ENCODE results near the gene LRRC56.
A peak's percentile ranks its signal among the peaks of the same experiment; 100 is the strongest.

LRRC56 gene

DNA sequence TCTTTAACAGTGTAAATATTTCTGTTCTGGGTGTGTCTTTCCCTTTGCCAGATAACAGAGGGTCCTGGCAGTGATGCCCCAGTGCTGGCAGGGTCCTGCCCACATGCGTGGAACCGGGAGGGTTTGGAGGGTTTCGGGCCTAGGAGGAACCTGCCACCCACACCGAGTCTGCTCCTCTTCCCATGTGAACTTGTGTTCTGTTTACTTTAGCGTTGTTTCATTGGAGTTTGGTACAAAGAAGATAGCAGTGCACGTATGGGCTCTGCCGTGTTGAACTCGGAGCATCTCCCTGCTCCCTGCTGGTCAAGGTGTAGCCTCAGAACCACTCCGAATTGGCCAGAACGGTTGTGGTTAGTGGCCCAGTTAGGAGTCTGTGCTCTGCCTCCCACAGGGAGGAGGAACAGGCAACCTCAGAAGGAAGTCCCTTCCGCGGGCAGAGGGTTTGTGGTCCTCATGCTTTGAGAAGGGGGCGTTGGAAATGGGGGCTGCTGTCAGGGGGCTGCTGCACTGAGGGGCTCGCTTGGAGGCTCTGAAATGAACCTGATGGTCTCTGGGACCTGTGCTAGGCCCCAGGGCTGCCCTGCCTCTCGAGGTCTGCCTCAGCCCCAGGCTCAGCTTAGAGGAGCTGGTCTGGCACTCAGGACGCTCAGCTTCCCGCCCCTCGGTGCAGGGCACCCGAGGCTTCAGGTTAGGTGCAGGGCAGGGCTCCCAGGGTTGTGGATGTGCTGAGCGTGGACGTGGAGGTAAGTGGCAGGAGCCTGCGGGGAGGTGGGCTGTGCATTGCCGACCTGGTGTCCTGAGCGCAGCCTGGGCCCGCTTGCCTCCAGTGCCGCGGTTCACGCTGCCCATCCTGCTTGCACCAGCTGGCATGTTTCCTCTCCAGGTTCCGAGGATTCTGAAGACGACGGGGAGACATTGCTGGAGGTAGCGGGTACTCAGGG, 49.3 kb downstream of the LRRC56 start:
- CTCF ChIA-PET = interaction anchor here (0.6 to 1.9 kb wide), 4 partner anchors 13 to 140 kb away, joined by 3 to 5 read pairs (median 4); no protein-coding TSS in a partner anchor

DNA sequence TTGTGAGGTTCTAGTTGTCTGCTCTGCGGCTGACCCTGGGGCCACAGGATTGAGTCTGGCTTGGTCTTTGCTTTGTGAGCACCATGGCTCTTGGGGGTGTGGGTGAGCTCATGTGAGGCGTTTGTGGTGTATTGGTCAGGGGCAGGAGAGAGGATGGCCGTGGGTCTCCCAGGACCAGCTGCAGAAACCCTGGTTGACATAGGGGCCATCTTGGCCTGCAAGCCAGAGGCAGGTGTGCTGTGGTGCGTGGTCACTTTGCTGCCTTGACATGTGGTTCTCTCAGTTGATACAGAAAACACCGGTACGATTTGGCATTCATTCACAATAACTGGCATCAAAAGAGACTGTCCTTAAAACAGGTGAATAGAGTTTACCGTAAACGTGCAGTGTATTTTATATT, 50.2 kb downstream of the LRRC56 start:
- H3K27ac Mint-ChIP-seq = peak overlapping the region; percentile 99
- CTCF ChIA-PET = interaction anchor here (0.8 to 1.9 kb wide), 3 partner anchors 9 to 139 kb away, joined by 3 to 5 read pairs (median 4); no protein-coding TSS in a partner anchor
- H3K9me3 Mint-ChIP-seq = no peaks in the 10 kb centered on the region
- H3K36me3 Mint-ChIP-seq = peaks cover 59% of the 10 kb centered on the region
- peaks cover 35% of the 10 kb centered on the region for H3K4me1 Mint-ChIP-seq
- no peak for DNase-seq
- H3K27me3 Mint-ChIP-seq = no peaks in the 10 kb centered on the region
- peak overlapping the region; percentile 60 for H3K4me3 Mint-ChIP-seq

More for the DNA sequence above, 49.3 kb downstream of the LRRC56 start:
- no peak overlapping the region for H3K4me3 Mint-ChIP-seq
- peak overlapping the region; percentile 99 for H3K27ac Mint-ChIP-seq
- no peak for DNase-seq
- H3K9me3 Mint-ChIP-seq = no peaks in the 10 kb centered on the region
- peaks cover 59% of the 10 kb centered on the region for H3K36me3 Mint-ChIP-seq
- H3K27me3 Mint-ChIP-seq = no peaks in the 10 kb centered on the region
- peaks cover 35% of the 10 kb centered on the region for H3K4me1 Mint-ChIP-seq

- Mint-ChIP-seq H3K27me3 (no peaks in the 10 kb centered on the region), H3K9me3 (no peaks in the 10 kb centered on the region), H3K36me3 (peaks cover 62% of the 10 kb centered on the region), H3K27ac (peak overlapping the region; percentile 99), H3K4me1 (peaks cover 35% of the 10 kb centered on the region), H3K4me3 (peak overlapping the region; percentile 60)
- CTCF ChIA-PET = interaction anchor here (0.8 to 1.9 kb wide), 2 partner anchors 10 to 33 kb away, joined by 3 to 5 read pairs; no protein-coding TSS in a partner anchor
- peak; percentile 80 for DNase-seq
These were observed 50.7 kb downstream of the LRRC56 start for GRCh38 chr11:587978-588380.

- H3K4me3 Mint-ChIP-seq = no peak overlapping the region
- no peaks in the 10 kb centered on the region for H3K27me3 Mint-ChIP-seq
- peaks cover 64% of the 10 kb centered on the region for H3K36me3 Mint-ChIP-seq
- H3K9me3 Mint-ChIP-seq = no peaks in the 10 kb centered on the region
- no peak for DNase-seq
- CTCF ChIA-PET = no interaction called here
- no peak overlapping the region for H3K27ac Mint-ChIP-seq
- H3K4me1 Mint-ChIP-seq = peaks cover 35% of the 10 kb centered on the region
These were observed 52.5 kb downstream of the LRRC56 start for GRCh38 chr11:589798-590197.

DNA sequence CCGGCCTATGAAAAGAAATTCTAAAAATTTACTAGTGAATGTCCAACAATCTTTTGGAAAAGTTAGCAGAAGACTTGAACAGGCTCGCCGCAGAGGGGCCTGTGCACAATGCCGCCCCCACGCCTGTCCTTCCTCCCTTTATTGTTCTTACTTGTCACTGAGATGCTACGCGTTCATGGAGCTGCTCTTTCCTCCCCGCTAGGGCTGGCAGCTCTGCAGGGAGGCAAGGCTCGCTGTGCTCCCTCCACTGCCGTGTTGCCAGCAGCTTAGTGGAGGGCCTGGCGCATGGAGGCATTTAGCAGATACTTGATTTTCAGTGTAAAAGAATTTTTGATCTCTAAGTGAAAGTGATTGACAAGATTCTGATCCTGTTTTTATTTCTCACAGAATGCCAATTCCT, 53.7 kb downstream of the LRRC56 start:
- no peak for DNase-seq
- Mint-ChIP-seq H3K27ac (peak overlapping the region; percentile 52), H3K27me3 (no peaks in the 10 kb centered on the region), H3K9me3 (no peaks in the 10 kb centered on the region), H3K36me3 (peaks cover 71% of the 10 kb centered on the region), H3K4me1 (peaks cover 37% of the 10 kb centered on the region), H3K4me3 (no peak overlapping the region)
- CTCF ChIA-PET = no interaction called here

- Mint-ChIP-seq H3K27ac (no peak overlapping the region), H3K27me3 (no peaks in the 10 kb centered on the region), H3K36me3 (peaks cover 74% of the 10 kb centered on the region), H3K9me3 (no peaks in the 10 kb centered on the region), H3K4me3 (no peak overlapping the region), H3K4me1 (peaks cover 29% of the 10 kb centered on the region)
- no peak for DNase-seq
- CTCF ChIA-PET = no interaction called here
These were observed 55.2 kb downstream of the LRRC56 start for GRCh38 chr11:592501-592900.

DNA sequence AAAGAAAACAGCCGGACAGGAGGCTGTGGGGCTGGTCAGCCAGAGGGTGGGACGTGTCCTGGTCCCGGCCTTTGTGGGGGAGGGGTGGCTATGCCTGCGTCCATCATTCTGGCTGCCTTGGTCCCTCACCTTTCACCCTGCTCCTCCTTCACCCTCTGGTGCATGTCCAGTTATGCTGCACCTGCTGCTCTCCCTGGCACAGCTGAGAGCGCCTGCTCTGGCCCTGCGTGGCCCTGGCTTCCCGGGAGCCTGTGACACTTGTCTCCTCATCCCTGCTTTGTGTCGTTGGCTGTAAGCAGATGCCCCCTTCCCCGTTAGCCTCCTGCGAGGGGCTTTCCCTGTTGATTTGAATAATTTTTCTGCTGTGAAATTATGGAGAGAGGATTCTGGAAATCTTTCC, 55.6 kb downstream of the LRRC56 start:
- no peaks in the 10 kb centered on the region for H3K27me3 Mint-ChIP-seq
- peaks cover 25% of the 10 kb centered on the region for H3K4me1 Mint-ChIP-seq
- CTCF ChIA-PET = no interaction called here
- peak overlapping the region; percentile 42 for H3K27ac Mint-ChIP-seq
- H3K4me3 Mint-ChIP-seq = no peak overlapping the region
- no peak for DNase-seq
- H3K9me3 Mint-ChIP-seq = no peaks in the 10 kb centered on the region
- peaks cover 70% of the 10 kb centered on the region for H3K36me3 Mint-ChIP-seq

- Mint-ChIP-seq H3K27ac (no peak overlapping the region), H3K4me1 (peaks cover 21% of the 10 kb centered on the region), H3K4me3 (no peak overlapping the region), H3K27me3 (no peaks in the 10 kb centered on the region), H3K36me3 (peaks cover 66% of the 10 kb centered on the region), H3K9me3 (no peaks in the 10 kb centered on the region)
- no peak for DNase-seq
- CTCF ChIA-PET = no interaction called here
These were observed 56.0 kb downstream of the LRRC56 start for GRCh38 chr11:593347-593746.

- peaks cover 11% of the 10 kb centered on the region for H3K4me1 Mint-ChIP-seq
- no peak for DNase-seq
- H3K9me3 Mint-ChIP-seq = no peaks in the 10 kb centered on the region
- no peak overlapping the region for H3K4me3 Mint-ChIP-seq
- CTCF ChIA-PET = interaction anchor here (1.6 kb wide), 1 partner anchor 41 kb away, joined by 5 read pairs; no protein-coding TSS in a partner anchor
- H3K36me3 Mint-ChIP-seq = peaks cover 54% of the 10 kb centered on the region
- no peaks in the 10 kb centered on the region for H3K27me3 Mint-ChIP-seq
- H3K27ac Mint-ChIP-seq = no peak overlapping the region
These were observed 58.1 kb downstream of the LRRC56 start for GRCh38 chr11:595400-595799.

GRCh38 chr11:596374-596773, 59.0 kb downstream of the LRRC56 start:
- H3K4me1 Mint-ChIP-seq = peaks cover 10% of the 10 kb centered on the region
- CTCF ChIA-PET = interaction anchor here (1.6 kb wide), 1 partner anchor 42 kb away, joined by 5 read pairs; no protein-coding TSS in a partner anchor
- H3K27ac Mint-ChIP-seq = peak overlapping the region; percentile 64
- H3K9me3 Mint-ChIP-seq = no peaks in the 10 kb centered on the region
- peaks cover 48% of the 10 kb centered on the region for H3K36me3 Mint-ChIP-seq
- no peaks in the 10 kb centered on the region for H3K27me3 Mint-ChIP-seq
- no peak overlapping the region for H3K4me3 Mint-ChIP-seq
- no peak for DNase-seq

- no peak for DNase-seq
- Mint-ChIP-seq H3K9me3 (no peaks in the 10 kb centered on the region), H3K27ac (no peak overlapping the region), H3K27me3 (no peaks in the 10 kb centered on the region), H3K36me3 (peaks cover 50% of the 10 kb centered on the region), H3K4me3 (no peak overlapping the region), H3K4me1 (peaks cover 10% of the 10 kb centered on the region)
- CTCF ChIA-PET = no interaction called here
These were observed 59.9 kb downstream of the LRRC56 start for GRCh38 chr11:597166-597725.

DNA sequence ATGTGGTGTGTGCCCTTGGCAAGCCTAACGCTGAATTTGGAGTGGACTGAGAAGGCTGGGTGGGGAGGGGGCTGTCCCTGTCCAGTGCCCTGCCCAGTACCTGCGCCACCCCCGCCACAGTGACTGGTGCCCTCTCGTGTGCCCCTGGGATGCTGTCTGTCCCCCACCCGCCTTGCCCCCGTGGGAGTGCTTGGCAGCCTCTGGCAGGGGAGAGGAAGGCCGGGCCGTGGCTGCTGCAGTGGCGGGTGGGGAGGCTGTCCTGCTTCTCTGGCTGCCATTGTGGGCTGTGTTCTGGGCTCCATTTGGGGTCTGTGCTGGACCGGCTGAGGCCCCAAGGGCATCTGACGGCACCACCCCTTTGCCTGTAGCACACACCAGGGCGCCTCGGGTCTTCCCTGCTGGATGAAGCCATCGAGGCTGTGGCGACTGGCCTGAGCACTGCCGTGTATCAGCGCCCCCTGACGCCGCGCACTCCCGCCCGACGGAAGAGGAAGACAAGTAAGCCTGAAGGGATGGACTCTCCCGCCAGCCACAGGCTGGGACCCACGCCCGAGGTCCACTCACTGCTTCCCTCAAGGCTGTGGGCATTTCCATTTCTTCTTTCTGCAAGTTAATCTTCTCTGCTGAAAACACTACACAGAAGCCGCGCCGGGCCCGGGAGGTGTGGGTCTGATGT, 60.8 kb downstream of the LRRC56 start:
- no peak overlapping the region for H3K27ac Mint-ChIP-seq
- no peak for DNase-seq
- peaks cover 10% of the 10 kb centered on the region for H3K4me1 Mint-ChIP-seq
- H3K36me3 Mint-ChIP-seq = peaks cover 41% of the 10 kb centered on the region
- no peak overlapping the region for H3K4me3 Mint-ChIP-seq
- CTCF ChIA-PET = no interaction called here
- no peaks in the 10 kb centered on the region for H3K27me3 Mint-ChIP-seq
- no peaks in the 10 kb centered on the region for H3K9me3 Mint-ChIP-seq

GRCh38 chr11:601573-602245, 64.4 kb downstream of the LRRC56 start:
- CTCF ChIA-PET = no interaction called here
- DNase-seq = no peak
- no peaks in the 10 kb centered on the region for H3K9me3 Mint-ChIP-seq
- H3K36me3 Mint-ChIP-seq = peaks cover 35% of the 10 kb centered on the region
- H3K4me1 Mint-ChIP-seq = no peaks in the 10 kb centered on the region
- no peak overlapping the region for H3K4me3 Mint-ChIP-seq
- H3K27me3 Mint-ChIP-seq = no peaks in the 10 kb centered on the region
- peak overlapping the region; percentile 42 for H3K27ac Mint-ChIP-seq

DNA sequence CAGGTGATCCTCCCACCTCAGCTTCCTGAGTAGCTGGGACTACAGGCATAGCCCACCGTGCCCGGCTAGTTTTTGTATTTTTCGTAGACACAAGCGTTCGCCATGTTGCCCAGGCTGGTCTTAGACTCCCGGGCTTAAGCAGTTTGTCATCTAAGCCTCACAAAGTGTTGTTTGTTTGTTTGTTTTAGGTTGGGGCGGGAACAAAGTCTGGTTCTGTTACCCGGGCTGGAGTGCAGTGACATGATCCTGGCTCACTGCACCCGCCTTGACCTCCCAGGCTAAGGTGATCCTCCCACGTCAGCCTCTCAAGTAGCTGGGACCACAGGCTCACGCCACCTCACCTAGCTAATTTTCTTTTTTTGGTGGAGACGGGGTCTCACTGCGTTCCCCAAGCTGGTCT, 65.8 kb downstream of the LRRC56 start:
- no peaks in the 10 kb centered on the region for H3K27me3 Mint-ChIP-seq
- H3K36me3 Mint-ChIP-seq = peaks cover 38% of the 10 kb centered on the region
- no peaks in the 10 kb centered on the region for H3K4me1 Mint-ChIP-seq
- CTCF ChIA-PET = no interaction called here
- H3K4me3 Mint-ChIP-seq = no peak overlapping the region
- DNase-seq = no peak
- no peak overlapping the region for H3K27ac Mint-ChIP-seq
- no peaks in the 10 kb centered on the region for H3K9me3 Mint-ChIP-seq

Measured in activated naive CD4-positive, alpha-beta T cell treated with anti-CD3 and anti-CD28 coated beads, Interleukin-2, amount 10 ng/mL, durations not matched to agents 7 days and 5 days (primary cell).